ENCODE data around the gene TLR1.

DNA sequence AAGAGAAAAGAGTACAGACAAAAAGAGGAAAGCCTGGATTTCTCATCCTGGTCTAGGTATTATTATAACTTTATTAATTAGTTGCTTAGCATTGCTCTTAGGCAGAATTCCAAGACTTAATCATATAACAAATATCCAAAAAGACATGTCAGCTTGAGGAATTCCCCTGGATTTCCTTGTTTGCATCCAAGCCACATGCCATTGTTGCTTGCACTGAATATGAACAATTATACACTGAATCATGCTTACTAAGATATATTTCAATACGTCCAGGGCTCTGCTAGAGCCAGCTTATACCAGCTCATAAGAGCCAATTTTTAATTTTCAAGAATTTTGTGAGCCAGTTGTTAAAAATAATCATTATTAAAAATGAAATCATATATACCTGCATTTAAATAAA, 16.3 kb downstream of the TLR1 start:
- no peak for TF ChIP-seq POLR2A (IDR thresholded peaks at IDR 0.05; ENCODE audit: extremely low read depth, insufficient read length)
- TF ChIP-seq, protein P1, sequence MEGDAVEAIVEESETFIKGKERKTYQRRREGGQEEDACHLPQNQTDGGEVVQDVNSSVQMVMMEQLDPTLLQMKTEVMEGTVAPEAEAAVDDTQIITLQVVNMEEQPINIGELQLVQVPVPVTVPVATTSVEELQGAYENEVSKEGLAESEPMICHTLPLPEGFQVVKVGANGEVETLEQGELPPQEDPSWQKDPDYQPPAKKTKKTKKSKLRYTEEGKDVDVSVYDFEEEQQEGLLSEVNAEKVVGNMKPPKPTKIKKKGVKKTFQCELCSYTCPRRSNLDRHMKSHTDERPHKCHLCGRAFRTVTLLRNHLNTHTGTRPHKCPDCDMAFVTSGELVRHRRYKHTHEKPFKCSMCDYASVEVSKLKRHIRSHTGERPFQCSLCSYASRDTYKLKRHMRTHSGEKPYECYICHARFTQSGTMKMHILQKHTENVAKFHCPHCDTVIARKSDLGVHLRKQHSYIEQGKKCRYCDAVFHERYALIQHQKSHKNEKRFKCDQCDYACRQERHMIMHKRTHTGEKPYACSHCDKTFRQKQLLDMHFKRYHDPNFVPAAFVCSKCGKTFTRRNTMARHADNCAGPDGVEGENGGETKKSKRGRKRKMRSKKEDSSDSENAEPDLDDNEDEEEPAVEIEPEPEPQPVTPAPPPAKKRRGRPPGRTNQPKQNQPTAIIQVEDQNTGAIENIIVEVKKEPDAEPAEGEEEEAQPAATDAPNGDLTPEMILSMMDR (IDR thresholded peaks at IDR 0.05; ENCODE audit: low read depth, low read length): no peak
- TF ChIP-seq, protein P2, sequence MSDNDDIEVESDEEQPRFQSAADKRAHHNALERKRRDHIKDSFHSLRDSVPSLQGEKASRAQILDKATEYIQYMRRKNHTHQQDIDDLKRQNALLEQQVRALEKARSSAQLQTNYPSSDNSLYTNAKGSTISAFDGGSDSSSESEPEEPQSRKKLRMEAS (IDR thresholded peaks at IDR 0.05; ENCODE audit: low read depth, low read length): no peak

All from NB4 (cell line).